ENCODE measurements around the gene UGT2B15.
"Not testable (repeated sequence)": the region's sequence is repeated elsewhere in the genome, so short reads cannot be mapped to it uniquely, and the experiment has no call there.

UGT2B15 gene

DNA sequence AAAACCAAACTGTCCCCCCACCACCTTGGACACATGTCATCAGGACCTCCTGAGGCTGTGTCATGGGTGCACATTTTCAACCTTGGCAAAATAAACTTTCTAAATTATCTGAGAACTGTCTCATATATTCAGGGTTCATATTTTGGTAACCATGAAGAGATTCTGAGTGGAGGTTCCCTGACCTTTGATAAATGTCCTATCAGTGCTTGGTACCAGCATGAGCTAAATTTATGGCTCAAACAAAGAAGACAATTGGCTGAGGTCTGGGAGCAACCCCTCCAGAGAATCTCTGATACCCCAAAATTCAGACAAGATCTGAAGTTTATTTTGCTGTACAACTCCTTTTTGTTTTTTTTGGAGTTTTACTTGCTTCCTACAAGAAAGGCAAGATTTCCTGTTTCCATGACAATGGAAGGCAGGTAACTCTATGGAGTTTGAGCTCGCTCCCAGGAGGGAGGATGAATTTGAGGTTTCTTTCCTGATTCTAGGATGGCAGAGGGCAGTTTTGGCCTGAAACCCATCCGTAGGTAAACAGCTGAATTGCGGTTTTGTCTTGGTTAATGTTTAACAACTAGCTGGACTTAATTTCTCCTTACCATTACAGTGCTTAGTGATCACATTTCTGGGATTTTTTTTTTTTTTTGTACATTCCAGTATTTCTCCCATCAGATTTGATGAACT lies 14.5 kb downstream of the UGT2B15 start:
- DNase-seq = no peak

DNA sequence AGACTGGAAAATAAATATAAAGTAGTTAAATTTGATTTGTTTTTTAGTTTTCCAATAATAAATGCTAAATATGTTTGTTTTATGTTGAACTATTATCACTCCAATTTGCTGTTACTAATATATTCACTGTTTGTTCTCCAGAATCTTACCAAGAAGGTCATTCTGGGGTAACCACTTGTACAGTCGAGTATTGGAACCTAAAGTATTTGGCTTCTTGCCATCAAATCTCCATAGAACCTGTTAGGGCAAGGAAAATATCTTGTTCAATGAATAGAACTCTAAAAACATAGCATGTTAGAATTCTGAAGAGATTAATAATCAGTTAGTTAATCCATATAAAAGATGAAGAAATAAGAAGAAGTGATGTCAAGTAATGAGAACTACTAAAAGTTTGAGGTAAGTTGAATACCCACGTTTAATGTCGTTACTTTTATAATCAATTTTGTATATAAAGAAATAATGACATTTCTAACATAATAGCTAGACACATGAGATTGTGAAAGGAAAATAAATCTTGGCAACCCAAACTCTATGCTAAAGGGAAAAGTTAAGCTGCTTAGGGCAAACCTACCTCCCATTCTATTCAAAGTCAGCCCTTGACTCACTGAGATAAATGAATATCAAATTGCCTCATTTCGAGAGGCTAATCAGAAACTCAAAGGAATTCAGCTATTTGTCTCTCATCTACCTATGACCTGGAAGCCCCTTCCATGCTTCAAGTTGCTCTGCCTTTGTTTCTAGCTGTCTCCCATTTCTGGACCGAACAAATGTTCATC lies 15.3 kb downstream of the UGT2B15 start:
- DNase-seq = no peak

DNA sequence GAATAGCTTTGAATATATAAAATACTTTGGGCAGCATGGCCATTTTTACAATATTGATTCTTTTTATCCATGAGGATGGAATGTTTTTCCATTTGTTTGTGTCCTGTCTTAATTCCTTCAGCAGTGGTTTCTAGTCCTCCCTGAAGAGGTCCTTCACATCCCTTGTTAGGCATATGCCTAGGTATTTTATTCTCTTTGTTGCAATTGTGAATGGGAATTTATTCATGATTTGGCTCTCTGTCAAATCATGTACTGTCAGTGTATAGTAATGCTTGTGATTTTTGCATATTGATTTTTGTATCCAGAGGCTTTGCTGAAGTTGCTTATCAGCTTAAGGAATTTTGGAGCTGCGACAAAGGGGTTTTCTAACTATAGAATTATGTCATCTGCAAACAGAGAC lies 18.5 kb downstream of the UGT2B15 start:
- DNase-seq = no peak

DNA sequence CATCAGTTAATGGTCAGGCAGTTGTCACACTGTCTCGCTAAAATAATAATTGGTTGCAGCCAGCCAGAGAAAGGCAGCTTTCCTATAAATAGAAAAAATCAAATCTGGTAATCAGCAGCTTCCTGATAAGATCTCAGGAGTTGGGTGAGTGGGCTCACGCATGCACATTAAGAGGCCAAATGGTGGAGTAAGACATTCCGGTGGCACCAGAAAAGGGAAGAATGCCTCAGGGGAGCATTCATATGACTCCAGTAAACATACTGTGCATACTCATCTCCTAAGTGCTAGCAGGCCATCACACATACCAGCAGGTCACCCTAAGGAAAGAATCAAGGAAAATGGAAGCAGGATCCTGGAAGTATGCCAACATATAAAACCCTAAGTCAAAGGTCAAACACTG lies 40.1 kb downstream of the UGT2B15 start:
- no peak for DNase-seq

DNA sequence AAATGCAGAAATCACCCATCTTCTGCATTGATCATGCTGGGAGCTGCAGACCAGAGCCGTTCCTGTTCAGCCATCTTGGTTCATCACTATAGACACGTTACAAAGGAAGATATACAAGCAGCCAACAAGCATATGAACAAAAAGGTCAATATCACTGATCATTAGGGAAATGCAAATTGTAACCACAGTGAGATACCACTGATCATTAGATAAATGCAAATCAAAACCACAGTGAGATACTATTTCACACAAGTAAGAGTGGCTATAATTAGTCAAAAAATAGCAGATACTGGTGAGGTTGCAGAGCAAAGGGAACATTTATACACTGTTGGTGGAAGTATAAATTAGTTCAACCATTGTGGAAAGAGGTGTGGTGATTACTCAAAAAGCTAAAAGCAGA lies 47.7 kb downstream of the UGT2B15 start:
- DNase-seq = not testable (repeated sequence)

DNA sequence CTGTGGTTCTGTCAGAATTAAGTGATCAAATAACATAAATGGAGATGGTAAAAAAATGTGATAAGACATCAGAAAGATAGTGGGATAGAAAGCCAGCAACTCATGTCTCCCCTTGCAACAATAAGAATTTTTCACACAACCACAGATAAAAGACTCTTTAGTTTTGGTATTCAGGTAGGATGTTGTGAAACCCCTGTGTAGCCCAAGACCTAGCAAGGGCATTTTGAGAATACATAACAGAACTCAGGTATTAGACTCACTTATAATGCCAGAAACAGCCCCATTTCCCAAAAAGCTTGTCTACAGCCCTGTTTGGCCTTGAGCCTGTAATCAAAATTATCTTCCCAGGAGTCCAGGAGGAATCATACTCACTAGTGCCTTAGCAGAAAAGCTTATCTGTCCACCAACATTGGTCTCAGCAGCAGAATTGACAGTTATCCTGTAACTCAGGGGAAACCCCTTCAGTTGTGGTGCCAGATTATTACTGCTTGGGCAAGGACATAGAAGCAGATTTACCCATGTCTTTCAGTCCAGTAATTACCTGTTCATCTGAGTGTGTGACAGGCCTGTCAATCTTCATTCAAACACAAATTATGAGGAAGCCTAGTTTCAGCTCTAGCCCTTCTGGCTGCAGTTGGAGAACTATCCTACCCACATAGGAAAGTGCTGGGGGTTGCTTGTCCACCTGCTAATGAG lies 53.3 kb downstream of the UGT2B15 start:
- DNase-seq = no peak

DNA sequence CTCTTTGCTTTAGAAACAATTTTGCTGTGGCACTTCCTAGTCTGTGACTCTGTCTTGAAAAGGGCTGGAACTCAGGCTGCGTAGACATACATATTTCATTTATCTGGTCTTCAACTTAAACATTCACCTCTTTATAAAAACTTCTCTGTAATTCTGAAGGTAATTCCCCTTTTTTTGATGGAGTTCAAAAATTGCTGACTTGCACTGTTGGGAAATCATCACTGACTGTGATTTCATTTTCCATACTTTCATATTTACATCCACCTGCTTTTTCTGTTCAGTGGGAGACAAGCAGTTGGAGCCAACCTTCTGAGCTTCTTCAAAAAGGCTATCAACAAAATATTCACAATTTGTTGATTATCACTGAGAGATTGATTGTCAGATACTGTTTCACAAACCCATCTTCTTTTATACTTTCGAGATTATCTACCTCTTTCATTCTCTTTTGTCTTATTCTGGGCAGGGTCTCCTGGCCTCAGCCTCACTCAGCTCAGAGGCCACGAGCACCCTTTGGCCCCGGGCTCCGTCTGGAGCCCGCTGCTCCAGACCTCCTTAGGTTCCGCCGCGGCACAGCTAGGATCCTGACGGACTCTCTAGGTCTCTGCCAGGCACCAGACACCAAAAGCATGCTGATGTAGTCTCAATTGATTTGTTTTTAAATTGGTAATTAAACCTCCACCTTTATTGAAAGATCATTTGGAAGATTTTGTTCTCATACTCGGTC lies 54.6 kb downstream of the UGT2B15 start:
- no peak for DNase-seq

DNA sequence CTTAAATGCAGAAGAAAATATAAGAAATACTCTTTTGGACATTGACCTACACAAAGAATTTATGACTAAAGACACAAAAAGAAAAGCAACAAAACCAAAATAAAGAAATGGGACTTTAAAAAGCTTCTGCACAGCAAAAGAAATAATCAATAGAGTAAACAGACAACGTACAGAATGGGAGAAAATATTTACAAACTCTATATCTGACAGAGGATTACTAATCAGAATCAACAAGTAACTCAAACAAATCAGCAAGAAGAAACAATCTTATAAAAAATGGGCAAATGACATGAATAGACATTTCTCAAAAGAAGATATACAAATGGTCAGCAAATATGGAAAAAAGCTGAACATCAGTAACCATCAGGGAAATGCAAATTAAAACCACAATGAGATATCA lies 56.7 kb downstream of the UGT2B15 start:
- no peak for DNase-seq

DNA sequence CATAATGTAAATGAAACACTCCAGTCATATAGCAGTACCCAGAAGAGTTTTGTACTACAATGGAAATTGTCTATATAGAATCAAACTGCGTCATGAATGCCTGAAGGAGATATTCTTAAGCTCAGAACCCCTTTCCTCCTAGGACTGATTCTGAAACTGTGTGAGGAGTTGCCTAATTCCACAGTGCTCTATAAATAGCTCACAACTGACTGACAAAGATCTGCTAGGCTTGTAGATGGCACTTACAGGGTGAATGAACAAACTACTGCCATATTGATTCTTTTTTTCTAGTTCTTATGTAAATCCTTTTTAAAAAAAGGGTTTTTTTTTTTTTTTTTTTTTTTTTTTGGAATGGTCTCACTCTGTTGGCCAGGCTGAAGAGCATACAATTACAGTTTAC lies 64.2 kb downstream of the UGT2B15 start:
- no peak for DNase-seq

DNA sequence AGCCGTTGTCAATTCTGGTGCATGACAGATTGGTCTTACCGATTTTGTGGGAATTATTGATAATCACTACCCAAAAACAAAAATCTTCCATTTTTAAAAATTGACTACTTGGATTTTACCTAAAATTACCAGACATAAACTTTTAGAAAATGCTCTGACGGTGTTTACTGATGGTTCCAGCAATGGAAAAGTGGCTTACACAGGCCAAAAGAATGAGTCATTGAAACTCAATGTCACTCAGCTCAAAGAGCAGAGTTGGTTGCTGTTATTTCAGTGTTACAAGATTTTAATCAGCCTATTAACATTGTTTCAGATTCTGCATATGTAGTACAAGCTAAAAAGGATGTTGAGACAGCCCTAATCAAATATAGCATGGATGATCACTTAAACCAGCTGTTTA lies 71.3 kb downstream of the UGT2B15 start:
- no peak for DNase-seq

DNA sequence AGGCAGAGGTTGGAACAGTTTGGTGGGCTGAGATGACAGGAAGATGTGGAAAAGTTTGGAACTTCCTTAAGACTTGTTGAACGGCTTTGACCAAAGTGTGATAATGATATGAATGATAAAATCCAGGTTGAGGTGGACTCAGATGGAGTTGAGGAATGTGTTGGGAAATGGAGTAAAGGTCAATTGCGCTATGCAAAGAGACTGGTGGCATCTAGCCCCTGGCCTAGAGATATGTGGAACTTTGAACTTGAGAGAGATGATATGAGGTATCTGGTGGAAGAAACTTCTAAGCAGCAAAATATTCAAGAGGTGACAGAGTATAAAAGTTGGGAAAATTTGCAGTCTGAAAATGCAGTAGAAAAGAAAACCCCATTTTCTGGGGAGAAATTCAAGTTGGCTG lies 73.0 kb downstream of the UGT2B15 start:
- no peak for DNase-seq
